Measurements from ENCODE around the gene PACRG. TPM values are rescaled to one million over a fixed set of nuclear protein-coding genes. Genes with fewer than 3 reads are reported as not detected.

PACRG gene
- total and polyA plus RNA-seq, 2 of the 13 experiments (the other 11 are each of a cell fraction or from before 2014, with no cell fraction given) = 0.13 TPM; not detected in 1

DNA sequence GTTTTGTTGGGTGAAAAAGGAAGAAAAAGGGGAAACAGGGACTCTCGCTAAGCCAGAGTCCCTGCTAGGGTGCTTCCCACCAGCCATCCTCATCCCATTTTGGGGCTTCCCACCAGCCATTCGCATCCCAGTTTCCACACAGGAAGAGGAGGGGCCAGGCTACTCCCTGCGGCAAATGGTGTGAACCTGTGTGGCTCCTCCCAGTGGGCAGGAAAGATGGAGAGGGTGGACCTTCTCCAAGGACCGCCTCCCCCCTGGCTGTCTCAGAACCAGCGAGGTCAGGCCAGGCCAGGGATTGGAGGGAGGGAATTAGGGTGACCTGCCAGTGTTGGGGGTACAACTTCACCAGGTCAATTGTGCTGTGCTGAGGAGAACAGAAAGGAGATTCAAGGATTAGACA lies 326.9 kb downstream of the PACRG start:
- Histone ChIP-seq H4K20me1 (ENCODE audit: insufficient read depth, low read length) (no peaks in the 10 kb centered on the region), H3K4me2 (ENCODE audit: low read depth, low read length) (no peak overlapping the region), H3K79me2 (ENCODE audit: insufficient read depth, low read length) (no peaks in the 10 kb centered on the region), H3K36me3 (replicated peaks in 1 of 2; ENCODE audit: control insufficient read depth in 1 of 2, insufficient read depth in 2 of 2, low read length in 2 of 2) (no peaks in the 10 kb centered on the region), H3K27me3 (ENCODE audit: control insufficient read depth in 1 of 2, insufficient read depth in 2 of 2, low read length in 2 of 2) (no peaks in the 10 kb centered on the region), H3K9ac (ENCODE audit: insufficient read depth, low read depth, low read length) (no peak overlapping the region), H2AFZ (ENCODE audit: low read length) (no peak overlapping the region), H3K27ac (ENCODE audit: extremely low read length, insufficient read depth, low read length) (no peak overlapping the region), H3K4me1 (ENCODE audit: insufficient read depth, low read length) (no peaks in the 10 kb centered on the region), H3K9me3 (ENCODE audit: low read length) (no peaks in the 10 kb centered on the region), H3K4me3 (replicated peaks in 1 of 3; ENCODE audit: insufficient read depth in 1 of 3, low read depth in 2 of 3, low read length in 3 of 3) (no peak overlapping the region)
- intact Hi-C loops (cut with micrococcal nuclease; ENCODE audit: unreplicated experiment) = no loop called here
- BruUV-seq (replicated peaks) = no TSS peak
- ATAC-seq = no peak
- 33% methylated on average over 5 of the region's 5 CpGs for WGBS (ENCODE audit: low lambda C conversion rate)
- POLR2A ChIA-PET = no interaction called here
- CTCF ChIA-PET (ENCODE audit: low intra/inter-chr PET ratio, low total read pairs) = no interaction called here
- no peak for DNase-seq (ENCODE audit: low spot score)
- in situ Hi-C loops (cut with HindIII; ENCODE audit: extremely low pct_ligation_motif_present, low pct_unique_long_range_greater_than_20kb) = no loop called here
- no peak for FAIRE-seq
- TF ChIP-seq HMG20B (CRISPR knock-in tag; conservative IDR thresholded peaks at IDR 0.05) (no peak), ZNF782 (CRISPR knock-in tag; IDR thresholded peaks at IDR 0.05; ENCODE audit: borderline replicate concordance) (no peak), GATA4 (IDR thresholded peaks at IDR 0.05; ENCODE audit: borderline replicate concordance, low read depth) (no peak), KDM5A (IDR thresholded peaks at IDR 0.05; ENCODE audit: borderline replicate concordance, low read length) (no peak), HNRNPK (IDR thresholded peaks at IDR 0.05; ENCODE audit: low read depth, low read length, poor library complexity, severe bottlenecking) (no peak), ZNF766 (CRISPR knock-in tag; IDR thresholded peaks at IDR 0.05; ENCODE audit: borderline replicate concordance) (no peak), KDM4B (CRISPR knock-in tag; IDR thresholded peaks at IDR 0.05) (no peak), NCOA1 (CRISPR knock-in tag; IDR thresholded peaks at IDR 0.05) (no peak), HNRNPL (IDR thresholded peaks at IDR 0.05; ENCODE audit: low read depth, low read length) (no peak), HIVEP1 (CRISPR knock-in tag; IDR thresholded peaks at IDR 0.05) (no peak), TSC22D2 (CRISPR knock-in tag; IDR thresholded peaks at IDR 0.05; ENCODE audit: borderline replicate concordance) (no peak)
- TF ChIP-seq, protein P1, sequence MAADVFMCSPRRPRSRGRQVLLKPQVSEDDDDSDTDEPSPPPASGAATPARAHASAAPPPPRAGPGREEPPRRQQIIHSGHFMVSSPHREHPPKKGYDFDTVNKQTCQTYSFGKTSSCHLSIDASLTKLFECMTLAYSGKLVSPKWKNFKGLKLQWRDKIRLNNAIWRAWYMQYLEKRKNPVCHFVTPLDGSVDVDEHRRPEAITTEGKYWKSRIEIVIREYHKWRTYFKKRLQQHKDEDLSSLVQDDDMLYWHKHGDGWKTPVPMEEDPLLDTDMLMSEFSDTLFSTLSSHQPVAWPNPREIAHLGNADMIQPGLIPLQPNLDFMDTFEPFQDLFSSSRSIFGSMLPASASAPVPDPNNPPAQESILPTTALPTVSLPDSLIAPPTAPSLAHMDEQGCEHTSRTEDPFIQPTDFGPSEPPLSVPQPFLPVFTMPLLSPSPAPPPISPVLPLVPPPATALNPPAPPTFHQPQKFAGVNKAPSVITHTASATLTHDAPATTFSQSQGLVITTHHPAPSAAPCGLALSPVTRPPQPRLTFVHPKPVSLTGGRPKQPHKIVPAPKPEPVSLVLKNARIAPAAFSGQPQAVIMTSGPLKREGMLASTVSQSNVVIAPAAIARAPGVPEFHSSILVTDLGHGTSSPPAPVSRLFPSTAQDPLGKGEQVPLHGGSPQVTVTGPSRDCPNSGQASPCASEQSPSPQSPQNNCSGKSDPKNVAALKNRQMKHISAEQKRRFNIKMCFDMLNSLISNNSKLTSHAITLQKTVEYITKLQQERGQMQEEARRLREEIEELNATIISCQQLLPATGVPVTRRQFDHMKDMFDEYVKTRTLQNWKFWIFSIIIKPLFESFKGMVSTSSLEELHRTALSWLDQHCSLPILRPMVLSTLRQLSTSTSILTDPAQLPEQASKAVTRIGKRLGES (CRISPR knock-in tag; IDR thresholded peaks at IDR 0.05; ENCODE audit: borderline replicate concordance) = no peak
- TF ChIP-seq, protein P2, sequence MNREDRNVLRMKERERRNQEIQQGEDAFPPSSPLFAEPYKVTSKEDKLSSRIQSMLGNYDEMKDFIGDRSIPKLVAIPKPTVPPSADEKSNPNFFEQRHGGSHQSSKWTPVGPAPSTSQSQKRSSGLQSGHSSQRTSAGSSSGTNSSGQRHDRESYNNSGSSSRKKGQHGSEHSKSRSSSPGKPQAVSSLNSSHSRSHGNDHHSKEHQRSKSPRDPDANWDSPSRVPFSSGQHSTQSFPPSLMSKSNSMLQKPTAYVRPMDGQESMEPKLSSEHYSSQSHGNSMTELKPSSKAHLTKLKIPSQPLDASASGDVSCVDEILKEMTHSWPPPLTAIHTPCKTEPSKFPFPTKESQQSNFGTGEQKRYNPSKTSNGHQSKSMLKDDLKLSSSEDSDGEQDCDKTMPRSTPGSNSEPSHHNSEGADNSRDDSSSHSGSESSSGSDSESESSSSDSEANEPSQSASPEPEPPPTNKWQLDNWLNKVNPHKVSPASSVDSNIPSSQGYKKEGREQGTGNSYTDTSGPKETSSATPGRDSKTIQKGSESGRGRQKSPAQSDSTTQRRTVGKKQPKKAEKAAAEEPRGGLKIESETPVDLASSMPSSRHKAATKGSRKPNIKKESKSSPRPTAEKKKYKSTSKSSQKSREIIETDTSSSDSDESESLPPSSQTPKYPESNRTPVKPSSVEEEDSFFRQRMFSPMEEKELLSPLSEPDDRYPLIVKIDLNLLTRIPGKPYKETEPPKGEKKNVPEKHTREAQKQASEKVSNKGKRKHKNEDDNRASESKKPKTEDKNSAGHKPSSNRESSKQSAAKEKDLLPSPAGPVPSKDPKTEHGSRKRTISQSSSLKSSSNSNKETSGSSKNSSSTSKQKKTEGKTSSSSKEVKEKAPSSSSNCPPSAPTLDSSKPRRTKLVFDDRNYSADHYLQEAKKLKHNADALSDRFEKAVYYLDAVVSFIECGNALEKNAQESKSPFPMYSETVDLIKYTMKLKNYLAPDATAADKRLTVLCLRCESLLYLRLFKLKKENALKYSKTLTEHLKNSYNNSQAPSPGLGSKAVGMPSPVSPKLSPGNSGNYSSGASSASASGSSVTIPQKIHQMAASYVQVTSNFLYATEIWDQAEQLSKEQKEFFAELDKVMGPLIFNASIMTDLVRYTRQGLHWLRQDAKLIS (CRISPR knock-in tag; IDR thresholded peaks at IDR 0.05) = no peak
- TF ChIP-seq, protein P3, sequence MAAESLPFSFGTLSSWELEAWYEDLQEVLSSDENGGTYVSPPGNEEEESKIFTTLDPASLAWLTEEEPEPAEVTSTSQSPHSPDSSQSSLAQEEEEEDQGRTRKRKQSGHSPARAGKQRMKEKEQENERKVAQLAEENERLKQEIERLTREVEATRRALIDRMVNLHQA (CRISPR knock-in tag; IDR thresholded peaks at IDR 0.05) = no peak
- TF ChIP-seq, protein P4, sequence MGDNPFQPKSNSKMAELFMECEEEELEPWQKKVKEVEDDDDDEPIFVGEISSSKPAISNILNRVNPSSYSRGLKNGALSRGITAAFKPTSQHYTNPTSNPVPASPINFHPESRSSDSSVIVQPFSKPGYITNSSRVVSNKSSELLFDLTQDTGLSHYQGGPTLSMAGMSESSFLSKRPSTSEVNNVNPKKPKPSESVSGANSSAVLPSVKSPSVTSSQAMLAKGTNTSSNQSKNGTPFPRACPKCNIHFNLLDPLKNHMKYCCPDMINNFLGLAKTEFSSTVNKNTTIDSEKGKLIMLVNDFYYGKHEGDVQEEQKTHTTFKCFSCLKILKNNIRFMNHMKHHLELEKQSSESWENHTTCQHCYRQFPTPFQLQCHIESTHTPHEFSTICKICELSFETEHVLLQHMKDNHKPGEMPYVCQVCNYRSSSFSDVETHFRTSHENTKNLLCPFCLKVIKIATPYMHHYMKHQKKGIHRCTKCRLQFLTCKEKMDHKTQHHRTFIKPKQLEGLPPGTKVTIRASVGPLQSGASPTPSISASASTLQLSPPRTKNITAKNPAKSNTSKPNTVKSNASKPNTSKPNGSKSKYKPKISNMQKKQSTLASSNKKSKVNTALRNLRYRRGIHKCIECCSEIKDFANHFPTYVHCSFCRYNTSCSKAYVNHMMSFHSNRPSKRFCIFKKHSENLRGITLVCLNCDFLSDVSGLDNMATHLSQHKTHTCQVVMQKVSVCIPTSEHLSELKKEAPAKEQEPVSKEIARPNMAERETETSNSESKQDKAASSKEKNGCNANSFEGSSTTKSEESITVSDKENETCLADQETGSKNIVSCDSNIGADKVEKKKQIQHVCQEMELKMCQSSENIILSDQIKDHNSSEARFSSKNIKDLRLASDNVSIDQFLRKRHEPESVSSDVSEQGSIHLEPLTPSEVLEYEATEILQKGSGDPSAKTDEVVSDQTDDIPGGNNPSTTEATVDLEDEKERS (CRISPR knock-in tag; IDR thresholded peaks at IDR 0.05) = no peak
